Endothelial cell of umbilical vein (primary cell): ENCODE results near the gene MYOCD.

Source experiments
- EZH2 ChIP-seq: IDR thresholded peaks from 2 replicates; pipeline ENCODE4 v1.6.1; 2012; ENCODE audit warnings: borderline replicate concordance, low read depth, mild to moderate bottlenecking, moderate library complexity, low read length, inconsistent platforms; ENCODE audit not compliant: severe bottlenecking
- POLR2A ChIP-seq: IDR thresholded peaks from 2 replicates; pipeline ENCODE4 v1.6.1; 2012; ENCODE audit warnings: low read depth, mild to moderate bottlenecking, control low read depth, low read length
- TF ChIP-seq, protein P1 (sequence below), 2 donors: IDR thresholded peaks; 1 replicate in 1 of 2; 2 replicates in 1 of 2; pipeline ENCODE4 v1.5.1; 2011; ENCODE audit warnings: low read length in 2 of 2, mild to moderate bottlenecking in 2 of 2, moderate library complexity in 2 of 2, control low read depth in 1 of 2, inconsistent platforms in 1 of 2, low read depth in 1 of 2; ENCODE audit not compliant: insufficient read depth in 1 of 2; ENCODE audit errors: extremely low read depth in 1 of 2

DNA sequence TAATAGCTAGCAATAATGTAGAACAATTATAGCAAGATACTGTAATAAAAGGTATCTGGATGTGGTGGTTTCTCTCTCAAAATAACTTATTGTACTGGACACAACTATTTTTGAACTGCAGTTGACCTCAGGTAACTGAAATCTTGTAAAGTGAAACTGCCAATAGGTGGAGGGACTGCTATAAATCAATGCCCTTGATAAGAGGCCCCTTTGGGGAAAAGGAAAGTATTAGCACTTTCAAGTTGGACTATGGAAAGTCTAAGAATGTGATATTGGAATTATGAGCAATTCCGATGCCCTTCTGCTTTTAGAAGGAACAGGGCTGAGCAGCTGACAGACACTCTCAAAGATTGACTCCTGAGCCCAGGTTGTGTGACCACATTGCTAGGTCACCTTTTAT, 79.1 kb downstream of the MYOCD start:
- TF ChIP-seq, protein P1, sequence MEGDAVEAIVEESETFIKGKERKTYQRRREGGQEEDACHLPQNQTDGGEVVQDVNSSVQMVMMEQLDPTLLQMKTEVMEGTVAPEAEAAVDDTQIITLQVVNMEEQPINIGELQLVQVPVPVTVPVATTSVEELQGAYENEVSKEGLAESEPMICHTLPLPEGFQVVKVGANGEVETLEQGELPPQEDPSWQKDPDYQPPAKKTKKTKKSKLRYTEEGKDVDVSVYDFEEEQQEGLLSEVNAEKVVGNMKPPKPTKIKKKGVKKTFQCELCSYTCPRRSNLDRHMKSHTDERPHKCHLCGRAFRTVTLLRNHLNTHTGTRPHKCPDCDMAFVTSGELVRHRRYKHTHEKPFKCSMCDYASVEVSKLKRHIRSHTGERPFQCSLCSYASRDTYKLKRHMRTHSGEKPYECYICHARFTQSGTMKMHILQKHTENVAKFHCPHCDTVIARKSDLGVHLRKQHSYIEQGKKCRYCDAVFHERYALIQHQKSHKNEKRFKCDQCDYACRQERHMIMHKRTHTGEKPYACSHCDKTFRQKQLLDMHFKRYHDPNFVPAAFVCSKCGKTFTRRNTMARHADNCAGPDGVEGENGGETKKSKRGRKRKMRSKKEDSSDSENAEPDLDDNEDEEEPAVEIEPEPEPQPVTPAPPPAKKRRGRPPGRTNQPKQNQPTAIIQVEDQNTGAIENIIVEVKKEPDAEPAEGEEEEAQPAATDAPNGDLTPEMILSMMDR (IDR thresholded peaks at IDR 0.05; ENCODE audit: extremely low read depth in 1 of 2, insufficient read depth in 1 of 2, low read depth in 1 of 2, low read length in 2 of 2) = no peak
- TF ChIP-seq EZH2 (no peak), POLR2A (no peak)
